OCI-LY3 (cell line): ENCODE measurements around the gene PTGS2.
"Not testable (repeated sequence)": the region's sequence is repeated elsewhere in the genome, so short reads cannot be mapped to it uniquely, and the experiment has no call there.

Experiments used
- H2AFZ ChIP-seq: fragments of 200-600, 300-600 bp; shearing (Covaris generic); 2 replicates; pipeline ENCODE4 v1.6.0; 2014; ENCODE audit warnings: antibody characterized with exemption, low read depth, low read length
- H3K27ac ChIP-seq: fragments of 200-600, 300-600 bp; sonication (generic); 2 replicates; pipeline ENCODE4 v1.5.1; 2014; ENCODE audit warnings: mild to moderate bottlenecking, low read length, moderate library complexity, mixed read lengths
- H3K27me3 ChIP-seq: fragments of 200-600, 300-600 bp; sonication (generic); 2 replicates; pipeline ENCODE4 v1.6.1; 2014; ENCODE audit warnings: low read depth, low read length, mixed read lengths
- H3K36me3 ChIP-seq: fragments of 200-600, 300-600 bp; sonication (generic); replicated peaks from 2 replicates; pipeline ENCODE3; 2014; ENCODE audit warnings: low read depth, low read length, mixed read lengths
- H3K4me1 ChIP-seq: fragments of 300-600, 200-600 bp; sonication (generic); 2 replicates; pipeline ENCODE4 v1.6.1; 2014; ENCODE audit warnings: low read length, mixed read lengths
- H3K4me2 ChIP-seq: fragments of 200-600, 300-600 bp; sonication (generic); 2 replicates; pipeline ENCODE4 v1.6.1; 2014; ENCODE audit warnings: low read length, mixed read lengths
- H3K4me3 ChIP-seq: fragments of 300-600, 200-600 bp; sonication (generic); 2 replicates; pipeline ENCODE4 v1.5.1; 2014; ENCODE audit warnings: antibody characterized with exemption, mild to moderate bottlenecking, low read length, moderate library complexity
- H3K79me2 ChIP-seq: fragments of 300-600, 200-600 bp; shearing (Covaris generic); 2 replicates; pipeline ENCODE4 v1.6.1; 2014; ENCODE audit warnings: mild to moderate bottlenecking, low read length, mixed read lengths
- H3K9ac ChIP-seq: fragments of 300-600, 200-600 bp; shearing (Covaris generic); 2 replicates; pipeline ENCODE4 v1.6.0; 2014; ENCODE audit warnings: mild to moderate bottlenecking, low read length, moderate library complexity
- H3K9me3 ChIP-seq: fragments of 200-600, 300-600 bp; shearing (Covaris generic); 2 replicates; pipeline ENCODE4 v1.6.1; 2014; ENCODE audit warnings: low read length, mixed read lengths; ENCODE audit not compliant: insufficient read depth
- H4K20me1 ChIP-seq: fragments of 200-600, 300-600 bp; sonication (generic); 2 replicates; pipeline ENCODE4 v1.6.1; 2016; ENCODE audit warnings: low read length, mixed read lengths; ENCODE audit not compliant: insufficient read depth
- EZH2phosphoT487 ChIP-seq: fragments of 200-600 bp; shearing (Covaris generic); IDR thresholded peaks from 2 replicates; pipeline ENCODE4 v1.6.1; 2018; ENCODE audit warnings: antibody characterized with exemption, mixed run types, low read depth
- TF ChIP-seq, protein P1 (sequence below): fragments of 200-600, 300-600 bp; sonication (generic); IDR thresholded peaks from 2 replicates; pipeline ENCODE4 v1.5.1; 2014; ENCODE audit warnings: antibody characterized with exemption, low read length, low read depth

PTGS2 gene

DNA sequence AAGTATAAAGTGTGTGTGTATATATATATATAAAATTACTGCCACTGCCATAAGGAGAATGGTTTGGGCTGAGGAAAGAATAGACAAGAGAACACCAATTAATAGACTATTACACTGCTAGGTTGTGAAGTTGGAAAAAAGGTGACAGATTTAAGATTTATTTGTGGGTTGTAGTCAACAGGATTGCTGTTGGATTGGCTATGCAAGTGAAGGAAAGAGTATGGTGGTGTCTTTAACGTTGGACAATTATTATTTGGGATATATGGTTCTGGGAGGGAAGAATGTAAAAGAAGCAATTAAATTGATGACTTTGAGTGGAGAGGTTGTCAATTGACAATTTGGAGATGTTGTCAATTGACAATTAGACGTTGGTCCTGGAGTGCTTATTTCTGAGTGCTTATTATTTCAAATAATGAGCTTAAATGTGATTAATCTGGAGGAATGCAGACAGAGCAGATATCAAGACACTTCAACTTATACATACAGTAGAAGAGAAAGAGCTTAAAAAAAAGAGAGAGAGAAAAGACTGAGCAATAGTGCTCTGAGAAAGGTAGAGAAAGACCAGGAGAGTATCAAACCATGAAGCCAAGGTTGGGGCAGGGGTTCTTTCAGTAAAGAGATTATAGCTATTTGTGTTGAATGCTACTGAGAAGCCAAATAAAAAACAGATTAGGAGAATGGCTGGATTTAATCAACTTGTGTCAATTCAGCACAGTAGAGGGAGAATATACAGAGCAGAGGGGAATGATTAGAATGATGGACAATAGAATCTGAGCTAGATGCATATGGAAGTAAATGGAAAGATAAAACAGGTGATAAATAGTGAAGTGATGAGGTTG, 9.7 kb downstream of the PTGS2 start:
- Histone ChIP-seq H3K9ac (no peak overlapping the region), H3K27ac (no peak overlapping the region), H3K27me3 (no peaks in the 10 kb centered on the region), H3K4me1 (peaks cover 9% of the 10 kb centered on the region), H2AFZ (no peak overlapping the region), H3K9me3 (no peaks in the 10 kb centered on the region), H3K4me3 (no peak overlapping the region), H4K20me1 (no peaks in the 10 kb centered on the region), H3K79me2 (no peaks in the 10 kb centered on the region), H3K4me2 (no peak overlapping the region), H3K36me3 (no peaks in the 10 kb centered on the region)
- no peak for TF ChIP-seq EZH2phosphoT487
- TF ChIP-seq, protein P1, sequence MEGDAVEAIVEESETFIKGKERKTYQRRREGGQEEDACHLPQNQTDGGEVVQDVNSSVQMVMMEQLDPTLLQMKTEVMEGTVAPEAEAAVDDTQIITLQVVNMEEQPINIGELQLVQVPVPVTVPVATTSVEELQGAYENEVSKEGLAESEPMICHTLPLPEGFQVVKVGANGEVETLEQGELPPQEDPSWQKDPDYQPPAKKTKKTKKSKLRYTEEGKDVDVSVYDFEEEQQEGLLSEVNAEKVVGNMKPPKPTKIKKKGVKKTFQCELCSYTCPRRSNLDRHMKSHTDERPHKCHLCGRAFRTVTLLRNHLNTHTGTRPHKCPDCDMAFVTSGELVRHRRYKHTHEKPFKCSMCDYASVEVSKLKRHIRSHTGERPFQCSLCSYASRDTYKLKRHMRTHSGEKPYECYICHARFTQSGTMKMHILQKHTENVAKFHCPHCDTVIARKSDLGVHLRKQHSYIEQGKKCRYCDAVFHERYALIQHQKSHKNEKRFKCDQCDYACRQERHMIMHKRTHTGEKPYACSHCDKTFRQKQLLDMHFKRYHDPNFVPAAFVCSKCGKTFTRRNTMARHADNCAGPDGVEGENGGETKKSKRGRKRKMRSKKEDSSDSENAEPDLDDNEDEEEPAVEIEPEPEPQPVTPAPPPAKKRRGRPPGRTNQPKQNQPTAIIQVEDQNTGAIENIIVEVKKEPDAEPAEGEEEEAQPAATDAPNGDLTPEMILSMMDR, result no peak

DNA sequence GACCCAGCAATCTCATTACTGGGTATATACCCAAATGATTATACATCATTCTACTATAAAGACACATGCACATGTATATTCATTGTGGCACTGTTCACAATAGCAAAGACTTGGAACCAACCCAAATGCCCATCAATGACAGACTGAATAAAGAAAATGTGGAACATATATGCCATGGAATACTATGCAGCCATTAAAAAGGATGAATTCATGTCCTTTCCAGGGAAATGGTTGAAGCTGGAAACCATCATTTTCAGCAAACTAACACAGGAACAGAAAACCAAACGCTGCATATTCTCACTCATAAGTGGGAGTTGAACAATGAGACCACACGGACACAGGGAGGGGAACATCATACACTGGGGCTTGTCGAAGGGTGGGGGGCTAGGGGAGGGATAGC, 10.4 kb downstream of the PTGS2 start:
- H4K20me1 ChIP-seq, H3K4me3 ChIP-seq, H3K9ac ChIP-seq, H3K27ac ChIP-seq, H3K4me2 ChIP-seq, H3K27me3 ChIP-seq, H2AFZ ChIP-seq, H3K79me2 ChIP-seq, H3K4me1 ChIP-seq, H3K9me3 ChIP-seq, H3K36me3 ChIP-seq: not testable (repeated sequence)

DNA sequence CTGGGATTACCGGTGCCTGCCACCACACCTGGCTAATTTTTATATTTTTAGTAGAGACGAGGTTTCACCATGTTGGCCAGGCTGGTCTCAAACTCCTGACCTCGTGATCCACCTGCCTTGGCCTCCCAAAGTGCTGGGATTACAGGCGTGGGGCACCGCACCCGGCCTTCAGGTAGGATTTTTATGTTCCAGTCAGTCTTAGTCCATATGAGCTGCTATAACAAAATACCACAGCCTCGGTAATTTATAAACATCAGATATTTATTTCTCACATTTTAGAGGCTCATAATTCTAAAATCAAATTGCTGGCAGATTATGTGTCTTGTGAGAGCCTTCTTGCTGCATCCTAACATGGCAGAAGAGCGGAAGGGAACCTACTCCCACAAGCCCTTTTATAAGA, 16.0 kb downstream of the PTGS2 start:
- H3K9ac ChIP-seq, H3K9me3 ChIP-seq, H3K27me3 ChIP-seq, H2AFZ ChIP-seq, H3K27ac ChIP-seq, H3K79me2 ChIP-seq, H4K20me1 ChIP-seq, H3K4me3 ChIP-seq, H3K4me2 ChIP-seq, H3K4me1 ChIP-seq, H3K36me3 ChIP-seq: not testable (repeated sequence)

DNA sequence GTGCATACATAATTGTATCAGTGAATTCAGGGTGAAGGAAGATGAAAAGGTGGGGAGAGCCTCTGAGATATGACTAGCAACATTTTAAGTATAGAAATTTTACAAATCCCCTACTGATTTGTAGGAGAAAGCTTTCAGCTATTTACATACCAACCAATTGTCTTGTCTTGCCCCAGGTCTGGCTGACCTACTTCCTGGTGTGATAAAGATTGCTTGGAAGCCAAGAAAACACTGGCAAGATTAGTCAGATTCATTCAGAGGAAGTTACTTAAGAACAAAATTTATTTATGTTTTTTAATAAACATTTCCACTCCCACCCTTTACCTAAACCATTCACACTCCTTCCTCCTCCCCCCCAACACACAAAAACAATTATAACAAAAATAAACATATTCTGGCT, 17.5 kb downstream of the PTGS2 start:
- no peak overlapping the region for H3K27ac ChIP-seq
- no peak overlapping the region for H3K4me3 ChIP-seq
- H3K9ac ChIP-seq, result no peak overlapping the region
- no peak overlapping the region for H2AFZ ChIP-seq
- H3K4me1 ChIP-seq, result peaks cover 6% of the 10 kb centered on the region
- H3K27me3 ChIP-seq, result no peaks in the 10 kb centered on the region
- no peak for TF ChIP-seq EZH2phosphoT487
- TF ChIP-seq, protein P1, result no peak
- no peaks in the 10 kb centered on the region for H3K9me3 ChIP-seq
- H3K79me2 ChIP-seq, result no peaks in the 10 kb centered on the region
- H3K36me3 ChIP-seq, result no peaks in the 10 kb centered on the region
- H3K4me2 ChIP-seq, result no peak overlapping the region
- H4K20me1 ChIP-seq, result no peaks in the 10 kb centered on the region

DNA sequence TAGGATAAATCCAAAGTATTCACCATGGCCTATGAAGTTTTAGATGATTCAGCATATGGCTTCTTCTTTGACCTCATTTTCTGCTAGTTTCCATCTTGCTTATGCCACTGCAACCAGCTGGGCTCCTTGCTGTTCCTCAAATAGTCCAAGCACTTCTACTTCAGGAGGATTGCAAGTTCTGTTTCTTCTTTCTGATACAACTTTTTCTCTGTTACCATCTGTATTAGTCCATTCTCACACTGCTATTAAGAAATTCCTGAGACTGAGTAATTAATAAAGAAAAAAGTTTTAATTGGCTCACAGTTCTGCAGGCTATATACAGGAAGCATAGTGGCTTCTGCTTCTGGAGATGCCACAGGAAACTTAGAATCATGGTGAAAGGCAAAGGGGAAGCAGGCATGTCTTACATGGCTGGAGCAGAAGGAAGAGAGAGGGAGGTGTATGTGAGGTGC, 20.3 kb downstream of the PTGS2 start:
- Histone ChIP-seq H3K4me3 (no peak overlapping the region), H4K20me1 (no peaks in the 10 kb centered on the region), H3K36me3 (no peaks in the 10 kb centered on the region), H3K4me1 (peaks cover 9% of the 10 kb centered on the region), H3K9ac (no peak overlapping the region), H3K4me2 (no peak overlapping the region), H2AFZ (no peak overlapping the region), H3K79me2 (no peaks in the 10 kb centered on the region), H3K27ac (no peak overlapping the region), H3K27me3 (no peaks in the 10 kb centered on the region), H3K9me3 (0 out of 2 replicates have a peak, but pooled peaks cover 2% of the 10 kb centered on the region)
- TF ChIP-seq EZH2phosphoT487, result no peak
- TF ChIP-seq, protein P1, result no peak
